ENCODE data around the gene TEX13A.

TEX13A gene

DNA sequence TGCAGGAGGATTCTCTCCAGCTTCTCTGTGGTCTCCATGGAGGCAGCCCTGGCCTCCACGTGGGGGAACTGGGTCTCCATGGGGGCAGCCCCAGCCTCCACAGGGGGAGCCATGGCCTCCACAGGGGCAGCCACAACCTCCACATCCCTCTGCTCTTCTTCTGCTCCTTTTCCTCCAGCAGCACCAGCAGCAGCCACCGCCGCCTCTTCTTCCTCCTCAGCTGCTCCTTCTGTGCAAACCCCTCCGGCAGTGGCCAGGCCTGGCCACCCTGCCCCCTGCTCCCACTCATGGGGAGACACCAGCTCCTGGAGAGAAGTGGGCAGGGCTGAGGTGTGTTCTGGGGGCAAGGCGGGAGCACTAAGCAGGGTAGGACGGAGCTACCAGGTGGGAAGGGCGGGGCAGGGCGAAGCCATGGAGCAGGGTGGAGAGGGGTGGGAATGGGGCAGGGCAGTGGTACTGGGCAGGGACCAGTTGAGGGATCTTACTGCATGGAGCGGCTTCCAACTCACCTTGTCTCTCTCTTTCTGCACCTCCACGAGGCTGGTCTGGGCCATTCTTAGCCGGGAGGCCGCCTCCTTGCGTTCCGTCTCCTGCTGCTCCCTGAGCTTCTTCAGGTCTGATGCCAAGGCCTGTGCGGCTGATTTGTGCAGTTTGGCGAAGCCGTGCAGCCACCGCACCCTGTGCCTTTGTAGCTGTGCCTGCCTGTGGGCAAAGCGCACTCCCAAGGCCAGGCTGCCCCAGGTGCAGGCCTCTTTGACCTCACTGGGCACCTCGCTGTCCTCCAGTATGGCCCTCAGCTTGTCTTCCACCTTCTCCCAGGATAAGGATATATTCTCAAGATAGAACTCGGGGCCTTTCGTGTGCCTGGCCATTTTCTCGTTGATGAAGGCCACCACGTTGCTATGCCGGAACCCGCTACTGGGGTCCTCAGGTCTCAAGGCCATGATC, 766 bp downstream of the TEX13A start:
- H3K4me3 ChIP-seq (ENCODE audit: low read length): no peak overlapping the region
- DNase-seq (ENCODE audit: low read depth): no peak
- TF ChIP-seq, protein P1, sequence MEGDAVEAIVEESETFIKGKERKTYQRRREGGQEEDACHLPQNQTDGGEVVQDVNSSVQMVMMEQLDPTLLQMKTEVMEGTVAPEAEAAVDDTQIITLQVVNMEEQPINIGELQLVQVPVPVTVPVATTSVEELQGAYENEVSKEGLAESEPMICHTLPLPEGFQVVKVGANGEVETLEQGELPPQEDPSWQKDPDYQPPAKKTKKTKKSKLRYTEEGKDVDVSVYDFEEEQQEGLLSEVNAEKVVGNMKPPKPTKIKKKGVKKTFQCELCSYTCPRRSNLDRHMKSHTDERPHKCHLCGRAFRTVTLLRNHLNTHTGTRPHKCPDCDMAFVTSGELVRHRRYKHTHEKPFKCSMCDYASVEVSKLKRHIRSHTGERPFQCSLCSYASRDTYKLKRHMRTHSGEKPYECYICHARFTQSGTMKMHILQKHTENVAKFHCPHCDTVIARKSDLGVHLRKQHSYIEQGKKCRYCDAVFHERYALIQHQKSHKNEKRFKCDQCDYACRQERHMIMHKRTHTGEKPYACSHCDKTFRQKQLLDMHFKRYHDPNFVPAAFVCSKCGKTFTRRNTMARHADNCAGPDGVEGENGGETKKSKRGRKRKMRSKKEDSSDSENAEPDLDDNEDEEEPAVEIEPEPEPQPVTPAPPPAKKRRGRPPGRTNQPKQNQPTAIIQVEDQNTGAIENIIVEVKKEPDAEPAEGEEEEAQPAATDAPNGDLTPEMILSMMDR (conservative IDR thresholded peaks at IDR 0.05; ENCODE audit: low read length): no peak

DNA sequence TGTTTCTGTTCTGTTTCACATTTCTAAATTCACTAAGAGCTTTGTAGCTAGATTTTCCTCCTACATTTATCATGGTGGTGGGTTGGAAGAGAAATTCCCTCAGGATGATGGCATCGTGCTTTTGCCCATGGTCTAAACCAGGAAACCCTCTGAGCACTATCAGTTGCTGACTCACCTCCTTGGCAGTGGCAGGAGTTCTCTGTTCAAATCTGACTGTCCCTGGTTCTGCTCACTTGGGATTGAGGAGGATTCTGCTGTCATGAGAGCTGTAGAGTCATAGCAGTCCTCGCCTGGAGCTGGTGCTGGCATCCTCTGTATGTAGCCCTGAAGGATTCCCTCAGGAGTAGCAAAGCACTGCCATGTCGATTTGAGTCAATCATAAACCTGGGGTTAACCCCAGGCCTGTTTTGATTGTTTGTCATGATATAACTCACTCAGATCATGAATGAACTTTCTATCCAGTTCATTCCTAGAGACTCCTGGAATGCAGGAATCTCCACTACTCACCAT, 9.4 kb downstream of the TEX13A start:
- TF ChIP-seq, protein P1 (conservative IDR thresholded peaks at IDR 0.05; ENCODE audit: low read length): no peak
- H3K4me3 ChIP-seq (ENCODE audit: low read length): no peak overlapping the region

DNA sequence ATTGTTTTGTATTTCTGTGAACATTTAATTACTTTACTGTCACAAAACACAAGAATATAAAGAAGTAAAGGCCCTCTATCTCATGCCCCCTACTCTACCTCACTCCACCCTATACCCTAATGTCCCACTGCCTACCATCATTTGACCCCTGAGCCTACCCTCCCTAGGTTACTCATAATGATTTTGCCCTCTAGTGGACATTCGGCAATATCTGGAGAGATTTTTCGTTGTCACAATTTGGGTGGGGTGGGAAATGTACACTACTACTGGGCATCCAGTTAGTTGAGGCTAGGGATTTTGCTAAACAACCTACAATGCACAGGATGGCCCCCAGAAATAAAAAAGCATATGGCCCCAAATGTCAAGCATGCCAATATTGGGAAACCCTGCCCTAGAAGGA, 10.2 kb downstream of the TEX13A start:
- no peak for DNase-seq (ENCODE audit: low read depth)
- TF ChIP-seq, protein P1 (conservative IDR thresholded peaks at IDR 0.05; ENCODE audit: low read length): no peak
- H3K4me3 ChIP-seq (ENCODE audit: low read length): no peak overlapping the region

More for the DNA sequence above, 9.4 kb downstream of the TEX13A start:
- DNase-seq (ENCODE audit: low read depth): no peak

DNA sequence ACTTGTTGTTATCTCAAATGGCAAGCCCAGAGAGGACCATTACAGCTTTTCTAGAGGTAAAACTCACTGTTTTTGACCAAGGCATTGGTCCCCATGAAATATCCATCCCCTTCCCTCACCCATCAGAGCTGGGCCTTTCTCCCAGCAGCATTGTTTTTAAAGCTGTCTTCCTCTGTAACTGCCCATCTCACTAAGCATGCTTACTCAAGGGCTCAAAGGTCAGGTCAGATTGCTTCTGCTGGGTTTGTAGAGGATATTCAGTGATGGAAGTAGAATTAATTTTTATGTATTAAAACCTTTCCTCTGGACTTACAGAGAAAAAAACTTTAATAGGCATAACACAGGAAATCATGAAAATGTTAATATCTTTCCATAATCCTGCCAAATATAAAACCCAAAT, 11.1 kb downstream of the TEX13A start:
- no peak for DNase-seq (ENCODE audit: low read depth)

DNA sequence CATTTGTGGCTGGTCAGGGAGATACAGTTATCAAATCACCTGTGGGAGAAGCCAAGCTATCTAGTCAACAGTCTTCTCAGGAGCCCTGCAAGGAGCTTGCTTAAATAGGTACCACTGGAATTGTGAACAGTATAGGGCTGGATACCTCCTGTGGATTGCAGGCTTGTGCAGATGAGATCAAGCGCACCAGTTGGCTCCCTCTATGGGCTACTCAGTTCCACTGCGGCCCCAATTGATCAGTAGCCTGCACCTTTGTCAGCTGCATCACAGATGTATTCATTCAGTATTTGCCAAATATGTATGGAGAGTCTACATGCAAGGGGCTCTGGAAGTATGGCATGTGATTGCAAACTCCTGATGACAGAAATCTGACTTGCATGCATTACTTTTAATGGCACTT, 28.6 kb downstream of the TEX13A start:
- H3K4me3 ChIP-seq (ENCODE audit: low read length): no peak overlapping the region
- no peak for DNase-seq (ENCODE audit: low read depth)
- TF ChIP-seq, protein P1 (conservative IDR thresholded peaks at IDR 0.05; ENCODE audit: low read length): 0 out of 2 replicates have a peak, but pooled peaks have one; percentile 8

More for the DNA sequence above, 11.1 kb downstream of the TEX13A start:
- H3K4me3 ChIP-seq (ENCODE audit: low read length): no peak overlapping the region
- TF ChIP-seq, protein P1 (conservative IDR thresholded peaks at IDR 0.05; ENCODE audit: low read length): no peak

DNA sequence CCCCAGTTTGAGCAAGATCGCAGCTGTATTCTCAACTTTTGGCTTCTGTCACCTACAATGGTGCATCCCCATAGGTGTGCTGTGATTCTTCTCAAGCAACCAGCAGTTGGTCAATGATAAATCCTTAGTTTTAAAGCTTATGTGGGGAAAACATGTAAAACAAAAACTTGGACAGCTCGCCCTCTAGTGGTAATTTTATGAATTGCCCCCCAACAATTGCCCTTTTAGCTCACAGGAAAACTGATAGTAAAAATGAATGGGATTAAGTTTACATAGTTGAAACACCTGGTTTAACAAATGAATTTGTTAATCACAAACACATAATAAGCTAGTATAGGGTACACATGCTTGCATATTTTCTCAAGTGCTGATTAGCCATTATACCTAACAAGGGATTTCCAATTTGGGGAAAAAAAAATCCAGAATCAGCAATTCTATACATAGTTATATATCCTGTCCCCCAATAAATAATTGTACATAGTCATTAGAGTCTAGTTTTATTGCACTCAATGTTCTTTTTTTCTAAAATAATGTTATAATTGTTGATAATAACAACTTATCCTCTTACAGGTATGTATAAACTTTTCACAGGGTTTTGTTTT, 30.1 kb downstream of the TEX13A start:
- peak; percentile 4 for DNase-seq (ENCODE audit: low read depth)
- no peak overlapping the region for H3K4me3 ChIP-seq (ENCODE audit: low read length)
- TF ChIP-seq, protein P1 (conservative IDR thresholded peaks at IDR 0.05; ENCODE audit: low read length): peak; percentile 57

Data from AG10803 (cell line).